ENCODE data around the gene CCDC134. TPM values are rescaled to one million over a fixed set of nuclear protein-coding genes. Genes with fewer than 3 reads are reported as not detected.

The CCDC134 gene
- total and polyA plus RNA-seq, 2 of the 8 experiments (the other 6 are each of a cell fraction or from before 2014, with no cell fraction given) = 7.7 to 20.0 TPM

DNA sequence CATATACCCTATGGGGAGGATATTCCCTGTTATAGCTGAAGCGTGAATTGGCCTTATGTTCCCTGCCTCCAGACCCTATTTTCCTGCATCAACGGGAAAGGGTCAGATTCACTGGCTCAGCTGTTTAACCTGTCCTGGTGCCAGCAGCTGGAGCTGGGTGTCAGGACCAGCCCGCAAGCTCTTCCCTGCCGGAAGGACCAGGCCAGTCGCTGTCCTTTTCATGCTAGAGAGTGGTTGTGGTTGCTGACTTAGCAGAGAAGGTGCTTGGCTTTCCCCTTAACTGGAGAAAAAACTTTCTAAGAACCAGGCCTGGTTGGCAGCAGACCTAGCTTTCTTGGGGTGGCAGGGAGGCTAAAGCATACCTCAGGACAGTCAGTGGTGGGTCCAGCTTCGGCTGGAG is 27.2 kb downstream of the CCDC134 start (continued):
- TF ChIP-seq CHD7 (IDR thresholded peaks at IDR 0.05; ENCODE audit: insufficient replicate concordance, low read length) (no peak), BCL11A (IDR thresholded peaks at IDR 0.05; ENCODE audit: low read depth in 2 of 2, low read length in 2 of 2) (no peak), SIN3A (conservative IDR thresholded peaks at IDR 0.05 in 1 of 2, IDR thresholded peaks at IDR 0.05 in 1 of 2; ENCODE audit: low read depth in 1 of 2, low read length in 2 of 2) (no peak), RFX5 (IDR thresholded peaks at IDR 0.05; ENCODE audit: borderline replicate concordance, low read depth, low read length) (no peak), KDM4A (IDR thresholded peaks at IDR 0.05; ENCODE audit: low read depth, low read length, severe bottlenecking) (no peak), CTCF (IDR thresholded peaks at IDR 0.05; ENCODE audit: control extremely low read depth in 1 of 3, insufficient read depth in 1 of 3, low read depth in 1 of 3, low read length in 3 of 3) (no peak), SP2 (IDR thresholded peaks at IDR 0.05; ENCODE audit: low read length) (no peak)

Measured in H1 (cell line).